ENCODE measurements around the gene GSTCD.

DNA sequence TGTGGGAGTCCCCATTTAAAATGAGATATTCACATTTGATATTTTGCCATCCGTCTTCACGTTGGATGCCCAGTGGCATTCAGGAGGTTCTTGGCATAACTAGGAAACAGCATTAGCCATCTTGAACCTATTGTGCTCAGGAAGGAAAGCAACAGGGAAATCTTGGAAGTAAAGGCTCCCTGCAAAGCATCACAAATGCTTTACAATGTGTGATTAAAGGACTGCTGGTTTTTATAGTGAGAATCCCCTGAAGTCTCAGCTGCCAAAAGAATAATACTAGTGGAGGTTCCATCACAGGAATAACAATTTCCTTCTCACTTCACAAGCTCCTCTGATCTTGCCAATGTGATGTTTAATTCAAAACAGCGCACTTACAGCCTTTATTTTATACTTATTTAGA is 137.0 kb downstream of the GSTCD start:
- TF ChIP-seq MAZ (IDR thresholded peaks at IDR 0.05; ENCODE audit: borderline replicate concordance, low read depth, low read length) (no peak), CTCF (conservative IDR thresholded peaks at IDR 0.05; ENCODE audit: low read depth, low read length) (no peak), RAD21 (IDR thresholded peaks at IDR 0.05; ENCODE audit: low read length) (no peak), POLR2A (IDR thresholded peaks at IDR 0.05; ENCODE audit: low read depth, low read length) (no peak), CEBPB (IDR thresholded peaks at IDR 0.05; ENCODE audit: low read depth, low read length) (no peak), SMC3 (IDR thresholded peaks at IDR 0.05; ENCODE audit: low read depth, low read length) (no peak), MAFK (IDR thresholded peaks at IDR 0.05; ENCODE audit: low read depth, low read length) (no peak), RFX5 (IDR thresholded peaks at IDR 0.05; ENCODE audit: low read depth, low read length) (no peak), FOS (IDR thresholded peaks at IDR 0.05; ENCODE audit: low read depth, low read length) (no peak), RCOR1 (IDR thresholded peaks at IDR 0.05; ENCODE audit: insufficient replicate concordance, low read length) (no peak), BHLHE40 (IDR thresholded peaks at IDR 0.05; ENCODE audit: low read depth, low read length) (no peak)
- TF ChIP-seq, protein P1, sequence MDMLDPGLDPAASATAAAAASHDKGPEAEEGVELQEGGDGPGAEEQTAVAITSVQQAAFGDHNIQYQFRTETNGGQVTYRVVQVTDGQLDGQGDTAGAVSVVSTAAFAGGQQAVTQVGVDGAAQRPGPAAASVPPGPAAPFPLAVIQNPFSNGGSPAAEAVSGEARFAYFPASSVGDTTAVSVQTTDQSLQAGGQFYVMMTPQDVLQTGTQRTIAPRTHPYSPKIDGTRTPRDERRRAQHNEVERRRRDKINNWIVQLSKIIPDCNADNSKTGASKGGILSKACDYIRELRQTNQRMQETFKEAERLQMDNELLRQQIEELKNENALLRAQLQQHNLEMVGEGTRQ (IDR thresholded peaks at IDR 0.05; ENCODE audit: low read depth, low read length): no peak
- TF ChIP-seq, protein P2, sequence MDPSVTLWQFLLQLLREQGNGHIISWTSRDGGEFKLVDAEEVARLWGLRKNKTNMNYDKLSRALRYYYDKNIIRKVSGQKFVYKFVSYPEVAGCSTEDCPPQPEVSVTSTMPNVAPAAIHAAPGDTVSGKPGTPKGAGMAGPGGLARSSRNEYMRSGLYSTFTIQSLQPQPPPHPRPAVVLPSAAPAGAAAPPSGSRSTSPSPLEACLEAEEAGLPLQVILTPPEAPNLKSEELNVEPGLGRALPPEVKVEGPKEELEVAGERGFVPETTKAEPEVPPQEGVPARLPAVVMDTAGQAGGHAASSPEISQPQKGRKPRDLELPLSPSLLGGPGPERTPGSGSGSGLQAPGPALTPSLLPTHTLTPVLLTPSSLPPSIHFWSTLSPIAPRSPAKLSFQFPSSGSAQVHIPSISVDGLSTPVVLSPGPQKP (IDR thresholded peaks at IDR 0.05; ENCODE audit: borderline replicate concordance, low read depth, low read length): no peak

All from IMR-90 (cell line).